ENCODE measurements around the gene PLD2. TPM values are rescaled to one million over a fixed set of nuclear protein-coding genes. Genes with fewer than 3 reads are reported as not detected.

PLD2 gene
- total and polyA plus RNA-seq, 9 of the 15 experiments (the other 6 are each of a cell fraction or from before 2014, with no cell fraction given): 0.20 to 7.5 (median 3.3) TPM

DNA sequence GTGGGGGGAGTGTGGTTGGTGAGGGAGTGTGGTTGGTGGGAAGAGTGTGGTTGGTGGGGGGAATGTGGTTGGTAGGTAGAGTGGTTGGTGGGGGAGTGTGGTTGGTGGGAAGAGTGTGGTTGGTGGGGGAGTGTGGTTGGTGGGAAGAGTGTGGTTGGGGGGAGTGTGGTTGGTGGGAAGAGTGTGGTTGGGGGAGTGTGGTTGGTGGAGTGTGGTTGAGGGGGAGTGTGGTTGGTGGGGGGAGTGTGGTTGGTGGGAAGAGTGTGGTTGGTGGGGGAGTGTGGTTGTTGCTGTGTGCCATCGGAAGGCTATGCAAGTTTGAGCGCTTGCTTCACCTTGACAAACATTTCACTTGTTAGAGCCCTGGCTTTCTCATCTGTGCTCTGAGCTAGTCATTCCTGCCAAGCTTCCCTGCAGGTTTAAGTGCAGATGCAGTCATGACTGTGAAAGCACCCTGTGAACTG lies 46.3 kb downstream of the PLD2 start (continued):
- TF ChIP-seq EZH2 (IDR thresholded peaks at IDR 0.05; ENCODE audit: borderline replicate concordance, low read depth, low read length): no peak
- TF ChIP-seq, protein P1, sequence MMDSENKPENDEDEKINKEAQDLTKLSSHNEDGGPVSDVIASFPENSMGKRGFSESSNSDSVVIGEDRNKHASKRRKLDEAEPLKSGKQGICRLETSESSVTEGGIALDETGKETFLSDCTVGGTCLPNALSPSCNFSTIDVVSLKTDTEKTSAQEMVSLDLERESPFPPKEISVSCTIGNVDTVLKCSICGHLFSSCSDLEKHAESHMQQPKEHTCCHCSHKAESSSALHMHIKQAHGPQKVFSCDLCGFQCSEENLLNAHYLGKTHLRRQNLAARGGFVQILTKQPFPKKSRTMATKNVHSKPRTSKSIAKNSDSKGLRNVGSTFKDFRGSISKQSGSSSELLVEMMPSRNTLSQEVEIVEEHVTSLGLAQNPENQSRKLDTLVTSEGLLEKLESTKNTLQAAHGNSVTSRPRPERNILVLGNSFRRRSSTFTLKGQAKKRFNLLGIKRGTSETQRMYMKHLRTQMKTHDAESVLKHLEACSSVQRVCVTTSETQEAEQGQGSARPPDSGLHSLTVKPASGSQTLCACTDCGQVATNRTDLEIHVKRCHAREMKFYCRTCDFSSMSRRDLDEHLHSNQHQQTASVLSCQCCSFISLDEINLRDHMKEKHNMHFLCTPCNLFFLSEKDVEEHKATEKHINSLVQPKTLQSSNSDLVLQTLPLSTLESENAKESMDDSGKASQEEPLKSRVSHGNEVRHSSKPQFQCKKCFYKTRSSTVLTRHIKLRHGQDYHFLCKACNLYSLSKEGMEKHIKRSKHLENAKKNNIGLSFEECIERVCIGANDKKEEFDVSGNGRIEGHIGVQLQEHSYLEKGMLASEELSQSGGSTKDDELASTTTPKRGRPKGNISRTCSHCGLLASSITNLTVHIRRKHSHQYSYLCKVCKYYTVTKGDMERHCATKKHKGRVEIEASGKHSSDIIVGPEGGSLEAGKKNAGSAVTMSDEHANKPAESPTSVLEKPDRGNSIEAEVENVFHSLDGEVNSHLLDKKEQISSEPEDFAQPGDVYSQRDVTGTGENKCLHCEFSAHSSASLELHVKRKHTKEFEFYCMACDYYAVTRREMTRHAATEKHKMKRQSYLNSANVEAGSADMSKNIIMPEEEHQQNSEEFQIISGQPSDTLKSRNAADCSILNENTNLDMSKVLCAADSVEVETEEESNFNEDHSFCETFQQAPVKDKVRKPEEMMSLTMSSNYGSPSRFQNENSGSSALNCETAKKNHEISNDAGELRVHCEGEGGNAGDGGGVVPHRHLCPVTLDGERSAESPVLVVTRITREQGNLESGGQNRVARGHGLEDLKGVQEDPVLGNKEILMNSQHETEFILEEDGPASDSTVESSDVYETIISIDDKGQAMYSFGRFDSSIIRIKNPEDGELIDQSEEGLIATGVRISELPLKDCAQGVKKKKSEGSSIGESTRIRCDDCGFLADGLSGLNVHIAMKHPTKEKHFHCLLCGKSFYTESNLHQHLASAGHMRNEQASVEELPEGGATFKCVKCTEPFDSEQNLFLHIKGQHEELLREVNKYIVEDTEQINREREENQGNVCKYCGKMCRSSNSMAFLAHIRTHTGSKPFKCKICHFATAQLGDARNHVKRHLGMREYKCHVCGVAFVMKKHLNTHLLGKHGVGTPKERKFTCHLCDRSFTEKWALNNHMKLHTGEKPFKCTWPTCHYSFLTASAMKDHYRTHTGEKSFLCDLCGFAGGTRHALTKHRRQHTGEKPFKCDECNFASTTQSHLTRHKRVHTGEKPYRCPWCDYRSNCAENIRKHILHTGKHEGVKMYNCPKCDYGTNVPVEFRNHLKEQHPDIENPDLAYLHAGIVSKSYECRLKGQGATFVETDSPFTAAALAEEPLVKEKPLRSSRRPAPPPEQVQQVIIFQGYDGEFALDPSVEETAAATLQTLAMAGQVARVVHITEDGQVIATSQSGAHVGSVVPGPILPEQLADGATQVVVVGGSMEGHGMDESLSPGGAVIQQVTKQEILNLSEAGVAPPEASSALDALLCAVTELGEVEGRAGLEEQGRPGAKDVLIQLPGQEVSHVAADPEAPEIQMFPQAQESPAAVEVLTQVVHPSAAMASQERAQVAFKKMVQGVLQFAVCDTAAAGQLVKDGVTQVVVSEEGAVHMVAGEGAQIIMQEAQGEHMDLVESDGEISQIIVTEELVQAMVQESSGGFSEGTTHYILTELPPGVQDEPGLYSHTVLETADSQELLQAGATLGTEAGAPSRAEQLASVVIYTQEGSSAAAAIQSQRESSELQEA (IDR thresholded peaks at IDR 0.05; ENCODE audit: low read depth): no peak
- no peak for TF ChIP-seq RBM15 (IDR thresholded peaks at IDR 0.05; ENCODE audit: insufficient read depth, low read length)
- no peak for TF ChIP-seq POLR2AphosphoS5 (IDR thresholded peaks at IDR 0.05; ENCODE audit: control insufficient read depth, insufficient read depth, low read depth, low read length)
- TF ChIP-seq NCOA6 (IDR thresholded peaks at IDR 0.05): no peak
- no peak for TF ChIP-seq PRMT5 (CRISPR knock-in tag; IDR thresholded peaks at IDR 0.05)
